HPDE6-E6E7 (cell line): ENCODE results near the gene NKAIN2.
"Not testable (repeated sequence)": the region's sequence is repeated elsewhere in the genome, so short reads cannot be mapped to it uniquely, and the experiment has no call there.

ENCODE experiments used
- DNase-seq: peaks from one replicate; pipeline ENCODE4 v3.0.0; 2011; ENCODE audit warnings: missing footprints; ENCODE audit errors: extremely low spot score

The NKAIN2 gene

DNA sequence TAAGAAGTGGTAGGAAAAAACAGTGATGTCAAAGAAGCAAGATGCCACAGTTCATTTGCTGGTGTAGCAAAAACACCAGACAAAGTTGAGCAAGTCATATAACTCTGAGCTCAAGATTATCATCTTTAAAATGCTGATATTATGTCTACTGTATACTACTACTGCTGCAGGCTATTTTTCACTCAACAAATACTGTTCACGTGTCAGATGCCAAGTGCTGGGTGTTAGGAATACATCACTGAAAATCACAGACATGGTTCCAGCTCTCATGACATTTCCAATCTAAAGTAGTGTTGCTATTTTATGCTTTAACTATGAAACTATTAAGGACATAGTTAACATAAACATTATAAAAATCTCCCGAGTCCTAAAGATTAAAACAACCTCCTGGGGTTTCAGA lies 163.0 kb downstream of the NKAIN2 start:
- no peak for DNase-seq

DNA sequence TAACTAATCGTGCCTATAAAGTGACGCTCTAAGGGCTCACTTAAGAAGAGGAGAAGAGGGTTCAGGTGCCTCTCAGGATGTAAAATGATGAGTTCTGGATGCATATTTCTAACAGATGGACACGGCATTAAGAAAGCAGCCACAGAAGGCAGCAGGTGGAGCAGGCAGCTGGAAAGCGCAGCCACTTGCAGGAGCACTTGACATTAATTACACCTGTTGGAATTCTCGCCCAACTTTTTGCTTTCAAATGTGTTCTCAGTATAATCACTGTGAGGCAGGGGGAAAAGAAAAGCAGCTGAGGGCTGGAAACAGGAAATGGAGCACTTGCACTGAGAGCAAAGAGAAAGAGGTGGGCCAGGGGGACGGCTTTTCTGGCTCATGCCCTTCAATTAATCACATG lies 164.2 kb downstream of the NKAIN2 start:
- DNase-seq = no peak

GRCh38 chr6:123972600-123973294 lies 169.1 kb downstream of the NKAIN2 start:
- DNase-seq = no peak

- no peak for DNase-seq
These were observed 176.6 kb downstream of the NKAIN2 start for GRCh38 chr6:123980311-123980710.

DNA sequence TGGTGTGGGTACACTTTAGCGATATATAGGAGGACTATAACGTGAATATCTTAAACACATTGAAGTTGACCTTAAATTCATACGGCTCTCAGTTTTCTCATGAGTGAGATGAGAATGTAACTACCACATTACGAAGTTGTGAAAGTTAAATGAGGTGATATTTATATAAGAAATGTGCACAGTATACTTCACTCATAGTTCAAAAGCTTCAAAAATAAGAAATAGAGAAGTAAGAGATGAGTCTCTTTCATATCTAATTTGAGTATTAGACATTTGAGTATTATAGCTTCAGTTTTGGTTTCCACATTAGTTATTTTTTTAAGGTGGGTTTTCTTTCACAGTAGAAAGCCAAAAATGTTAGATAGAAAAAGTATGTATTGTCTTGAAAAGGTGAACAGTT lies 183.3 kb downstream of the NKAIN2 start:
- DNase-seq = no peak

DNA sequence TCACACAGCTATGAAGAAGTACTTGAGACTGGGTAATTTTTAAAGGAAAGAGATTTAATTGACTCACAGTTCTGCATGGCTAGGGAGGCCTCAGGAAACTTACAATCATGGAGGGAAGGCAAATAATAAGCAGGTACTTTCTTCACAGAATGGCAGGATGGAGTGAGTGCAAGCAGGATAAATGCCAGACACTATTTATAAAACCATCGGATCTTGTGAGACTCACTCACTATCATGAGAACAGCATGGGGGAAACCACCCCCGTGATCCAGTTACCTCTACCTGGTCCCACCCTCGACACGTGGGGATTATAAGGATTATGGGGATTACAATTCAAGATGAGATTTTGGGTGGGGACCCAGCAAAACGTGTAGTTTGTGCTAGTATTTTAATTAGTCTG lies 186.3 kb downstream of the NKAIN2 start:
- not testable (repeated sequence) for DNase-seq

- DNase-seq = no peak
These were observed 186.7 kb downstream of the NKAIN2 start for GRCh38 chr6:123990376-123990775.

DNA sequence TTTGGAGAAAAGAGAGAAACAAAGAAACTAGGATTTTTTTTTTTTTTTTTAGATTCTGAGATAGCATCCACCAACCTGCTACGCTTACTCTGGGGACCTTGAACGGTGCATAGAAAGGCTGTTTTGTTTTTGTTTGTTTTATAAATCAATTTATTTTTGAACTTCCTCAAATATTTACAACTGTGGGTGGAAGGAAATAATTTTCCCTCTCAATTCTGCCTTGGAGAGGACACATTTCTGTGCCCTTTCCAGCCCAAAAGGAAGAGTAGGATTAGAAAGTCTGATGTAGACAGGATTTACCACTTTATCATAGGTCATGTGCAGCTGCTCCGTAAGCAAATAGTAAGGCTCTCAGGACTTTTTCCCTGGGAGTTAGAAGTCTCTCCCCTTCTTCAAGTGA lies 190.5 kb downstream of the NKAIN2 start:
- DNase-seq = no peak

GRCh38 chr6:123994891-123995635 lies 191.4 kb downstream of the NKAIN2 start:
- no peak for DNase-seq

DNA sequence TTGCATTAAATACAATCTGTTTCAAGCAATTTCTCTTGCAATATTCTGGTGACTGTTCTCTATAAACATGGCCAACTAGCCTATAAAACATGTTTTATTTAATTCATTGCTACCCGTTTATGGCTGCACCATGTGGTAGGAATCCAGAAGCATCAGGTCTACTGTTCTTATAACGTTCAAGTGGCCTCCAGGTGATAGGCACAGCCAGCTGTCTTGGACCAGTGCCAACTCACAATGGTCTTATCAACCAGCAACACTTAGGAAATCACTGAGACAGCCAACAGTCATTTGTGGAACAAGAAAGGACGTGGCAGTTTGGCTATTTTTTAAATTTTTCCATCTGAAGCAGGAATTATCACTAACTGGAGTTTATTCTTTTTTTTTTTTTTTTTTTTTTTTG lies 193.6 kb downstream of the NKAIN2 start:
- no peak for DNase-seq

- DNase-seq = no peak
These were observed 198.9 kb downstream of the NKAIN2 start for GRCh38 chr6:124002377-124003081.

- no peak for DNase-seq
These were observed 203.6 kb downstream of the NKAIN2 start for GRCh38 chr6:124007266-124007665.

DNA sequence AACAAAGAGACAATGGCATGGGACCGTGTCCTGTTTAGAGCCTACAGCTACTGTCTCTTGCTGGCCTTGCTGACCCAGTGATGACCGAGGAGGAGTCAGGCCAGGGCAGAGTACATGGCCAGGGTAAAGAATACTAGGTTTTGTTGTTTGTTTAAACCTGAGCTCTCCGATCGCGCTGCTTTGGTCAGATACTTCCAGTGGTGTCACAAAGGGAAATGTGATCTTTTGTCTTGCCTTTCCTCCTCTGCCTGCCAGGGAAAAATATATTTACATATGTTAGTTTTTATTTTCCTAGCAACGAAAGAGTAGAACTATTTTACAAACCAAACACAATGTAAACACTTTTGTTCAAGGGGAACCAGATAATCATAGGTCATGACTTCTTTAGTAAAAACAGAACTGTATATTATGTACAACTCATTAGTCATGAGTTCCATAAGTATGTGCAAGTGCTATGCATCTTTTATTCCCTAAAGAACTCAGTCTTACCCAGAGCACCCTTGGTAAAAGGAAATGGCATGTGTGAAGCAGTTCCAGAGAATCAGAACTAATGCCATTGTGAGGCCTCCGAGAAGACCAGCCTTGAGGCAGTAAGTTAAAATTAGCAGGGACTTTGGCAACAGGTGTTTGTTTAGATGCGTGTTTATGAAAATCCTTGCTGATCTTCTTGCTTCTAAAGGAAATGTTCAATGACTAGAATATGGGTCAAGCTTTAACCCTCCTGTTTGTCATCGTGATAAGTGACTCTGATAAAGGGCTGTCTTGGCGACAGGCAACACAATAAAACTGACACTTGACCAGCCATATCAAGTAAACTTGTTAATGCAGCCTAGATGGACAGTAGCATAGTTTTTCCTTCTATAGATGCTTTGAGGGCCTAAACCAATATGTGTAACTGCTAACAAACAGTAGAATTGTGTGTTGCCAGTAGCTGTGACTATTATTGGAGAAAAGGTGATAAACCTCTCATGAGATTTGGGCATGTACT lies 204.6 kb downstream of the NKAIN2 start:
- no peak for DNase-seq

- DNase-seq = no peak
These were observed 205.5 kb downstream of the NKAIN2 start for GRCh38 chr6:124008988-124009765.

- no peak for DNase-seq
These were observed 206.9 kb downstream of the NKAIN2 start for GRCh38 chr6:124010574-124010973.

- no peak for DNase-seq
These were observed 207.5 kb downstream of the NKAIN2 start for GRCh38 chr6:124011180-124011579.

GRCh38 chr6:124022051-124022450 lies 218.4 kb downstream of the NKAIN2 start:
- not testable (repeated sequence) for DNase-seq

- no peak for DNase-seq
These were observed 219.0 kb downstream of the NKAIN2 start for GRCh38 chr6:124022641-124023040.

DNA sequence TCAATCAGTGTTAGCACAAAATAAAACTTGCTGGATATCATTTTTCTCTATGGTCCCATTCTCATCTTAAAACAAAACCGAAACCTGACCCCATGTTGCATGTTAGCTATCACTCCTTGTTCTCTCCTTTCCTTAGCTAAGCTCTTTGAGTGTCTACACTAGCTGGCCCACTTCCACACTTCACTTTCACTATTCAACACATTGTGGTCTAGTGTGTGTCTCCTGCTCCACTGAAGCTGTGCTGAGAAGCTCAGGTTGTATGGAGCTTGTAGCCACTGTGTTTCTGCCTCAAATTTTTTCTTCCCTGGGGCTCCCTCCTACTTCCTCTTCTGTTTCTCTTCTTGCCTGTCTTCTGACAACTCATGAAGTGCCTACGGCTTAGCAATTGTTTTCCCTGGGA lies 223.0 kb downstream of the NKAIN2 start:
- DNase-seq = no peak

DNA sequence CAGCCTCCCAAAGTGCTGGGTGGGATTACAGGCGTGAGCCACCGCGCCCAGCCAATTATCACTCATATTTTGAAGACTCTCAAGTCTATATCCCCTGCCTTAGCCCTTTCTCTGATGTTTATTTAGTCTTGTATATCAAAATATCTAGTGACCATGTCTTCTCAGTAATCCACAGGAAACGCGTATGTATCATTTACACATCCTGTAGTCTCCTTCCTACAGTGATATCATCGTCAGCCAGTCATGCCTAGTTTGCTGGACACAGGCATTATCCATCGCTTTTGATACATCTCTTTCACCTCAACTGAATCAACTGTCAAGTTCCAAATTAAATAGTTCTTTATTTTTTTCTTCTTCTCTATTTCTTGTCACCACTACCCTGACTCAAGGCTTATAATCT lies 223.7 kb downstream of the NKAIN2 start:
- no peak for DNase-seq

DNA sequence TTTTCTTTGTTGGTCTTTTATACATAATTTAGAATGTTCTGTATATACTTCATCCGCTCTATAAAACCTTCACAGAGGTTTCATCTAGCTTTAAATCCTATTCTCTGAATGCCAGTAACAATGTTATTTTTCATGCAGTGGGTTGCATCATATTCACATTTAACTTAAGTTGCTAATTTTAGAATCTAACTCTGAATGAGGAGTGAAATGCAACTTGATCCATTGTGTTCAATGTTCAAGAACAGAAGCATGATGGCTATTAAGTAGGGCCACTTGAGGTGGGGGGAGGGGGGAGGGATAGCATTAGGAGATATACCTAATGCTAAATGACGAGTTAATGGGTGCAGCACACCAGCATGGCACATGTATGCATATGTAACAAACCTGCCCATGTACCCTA lies 224.5 kb downstream of the NKAIN2 start:
- no peak for DNase-seq
